ENCODE data around the gene COL18A1.

DNA sequence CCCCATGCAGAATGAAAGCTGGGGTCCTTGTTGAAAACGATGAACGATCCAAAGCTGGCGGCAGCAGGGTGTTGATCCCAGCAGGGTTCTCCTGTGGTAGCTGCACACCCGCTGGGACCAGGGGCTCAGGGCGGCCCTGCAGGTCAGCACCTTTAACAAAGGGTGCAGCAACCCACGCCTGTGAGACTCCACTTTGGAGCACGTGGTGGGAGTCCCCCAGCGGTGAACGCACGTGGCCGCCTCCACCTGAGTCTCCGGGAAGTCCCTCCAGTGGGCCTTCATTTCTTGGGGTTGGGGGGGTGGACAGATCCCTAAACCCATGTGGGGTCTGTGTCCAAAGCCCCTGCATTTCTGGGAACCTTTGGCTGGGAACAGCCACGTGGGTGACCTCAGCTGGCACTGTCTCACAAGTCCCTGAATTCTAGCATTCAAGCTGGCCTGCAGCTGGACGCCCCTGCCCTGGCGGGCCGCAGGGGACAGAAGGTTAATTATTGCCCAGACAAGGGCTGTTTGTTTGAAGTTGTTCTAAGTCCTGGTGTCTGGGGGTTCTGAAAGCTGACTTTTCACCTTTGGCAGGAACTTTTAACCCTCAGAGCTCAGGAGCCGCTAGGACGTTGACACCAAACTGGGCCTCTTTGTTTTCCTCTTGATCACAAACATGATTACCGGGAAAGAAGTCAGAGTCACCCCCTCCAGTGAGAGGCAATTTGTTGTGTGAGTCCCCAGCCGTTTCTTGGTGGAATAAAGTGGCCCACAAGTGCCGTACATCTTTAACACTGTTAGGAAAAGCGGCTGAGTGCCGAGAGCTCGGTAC lies 64.5 kb downstream of the COL18A1 start:
- TF ChIP-seq CTCF (IDR thresholded peaks at IDR 0.05), result no peak
- no peak for TF ChIP-seq EP300 (IDR thresholded peaks at IDR 0.05)
